HEK293 (cell line): ENCODE measurements around the gene GPI.
A peak's percentile ranks its signal among the peaks of the same experiment; 100 is the strongest.
"Not testable (repeated sequence)": the region's sequence is repeated elsewhere in the genome, so short reads cannot be mapped to it uniquely, and the experiment has no call there.

Experiments used
- CTCF ChIA-PET: fragments of 350-600 bp; formaldehyde crosslinking; extraction: SDS; loops from one replicate; lab custom pipeline; 2021; ENCODE audit warnings: antibody characterized with exemption; lab: Yijun Ruan, JAX
- POLR2A ChIA-PET: fragments of 300-600 bp; formaldehyde crosslinking; extraction: SDS; loops from one replicate; lab custom pipeline; 2020; ENCODE audit warnings: antibody characterized with exemption, inconsistent platforms; lab: Yijun Ruan, JAX
- H3K27ac ChIP-seq: fragments of 200-500 bp; sonication (Bioruptor generic); 2 replicates; pipeline ENCODE4 v1.5.1; 2014; ENCODE audit warnings: low read depth, low read length, control low read depth, inconsistent platforms; ENCODE audit errors: extremely low read depth
- H3K36me3 ChIP-seq, 2 experiments: fragments of 200-500 bp in 1 of 2; sonication (Bioruptor generic) in 1 of 2; 1 replicate in 1 of 2; 2 replicates in 1 of 2; pipeline ENCODE4 v1.5.1; 2014 to 2017; ENCODE audit warnings: inconsistent platforms in 2 of 2, low read length in 2 of 2; ENCODE audit not compliant: control insufficient read depth in 2 of 2, insufficient read depth in 1 of 2
- H3K4me1 ChIP-seq: fragments of 200-500 bp; sonication (Bioruptor generic); 2 replicates; pipeline ENCODE4 v1.5.1; 2014; ENCODE audit warnings: mild to moderate bottlenecking, low read length, inconsistent platforms; ENCODE audit not compliant: control insufficient read depth, insufficient read depth
- H3K4me3 ChIP-seq: 2 replicates; pipeline ENCODE4 v1.5.1; 2011; ENCODE audit warnings: low read depth, mild to moderate bottlenecking, control low read depth, low read length, moderate library complexity
- H3K9me3 ChIP-seq: fragments of 200-500 bp; sonication (Bioruptor generic); 2 replicates; pipeline ENCODE4 v1.5.1; 2014; ENCODE audit warnings: low read depth, low read length, inconsistent platforms; ENCODE audit not compliant: control insufficient read depth, insufficient read depth
- CTCF ChIP-seq: fragments of 450-650 bp; formaldehyde crosslinking; IDR thresholded peaks from 2 replicates; pipeline ENCODE4 v1.5.1; 2016; ENCODE audit warnings: missing biosample characterization, missing genetic modification characterization
- INSM2 ChIP-seq: fragments of 450-650 bp; formaldehyde crosslinking; IDR thresholded peaks from 2 replicates; pipeline ENCODE4 v1.5.1; 2016; ENCODE audit warnings: missing biosample characterization, missing genetic modification characterization
- KLF1 ChIP-seq: fragments of 450-650 bp; formaldehyde crosslinking; IDR thresholded peaks from 2 replicates; pipeline ENCODE4 v1.5.1; 2016; ENCODE audit warnings: missing biosample characterization, missing genetic modification characterization
- KLF8 ChIP-seq: fragments of 450-650 bp; formaldehyde crosslinking; IDR thresholded peaks from 2 replicates; pipeline ENCODE4 v1.5.1; 2016; ENCODE audit warnings: missing biosample characterization, missing genetic modification characterization
- PRDM10 ChIP-seq: fragments of 450-650 bp; formaldehyde crosslinking; IDR thresholded peaks from 2 replicates; pipeline ENCODE4 v1.5.1; 2016; ENCODE audit warnings: missing biosample characterization, missing genetic modification characterization
- REPIN1 ChIP-seq: fragments of 450-650 bp; formaldehyde crosslinking; IDR thresholded peaks from 2 replicates; pipeline ENCODE4 v1.5.1; 2017; ENCODE audit warnings: missing biosample characterization, missing genetic modification characterization, low read depth
- TCF7L2 ChIP-seq: IDR thresholded peaks from 2 replicates; pipeline ENCODE4 v1.6.1; 2011; ENCODE audit warnings: low read depth, mild to moderate bottlenecking, inconsistent platforms, low read length, moderate library complexity, borderline replicate concordance
- TRIM28 ChIP-seq: IDR thresholded peaks from 2 replicates; pipeline ENCODE4 v1.6.1; 2011; ENCODE audit warnings: low read length, control low read depth, borderline replicate concordance
- TSHZ1 ChIP-seq: fragments of 450-650 bp; formaldehyde crosslinking; IDR thresholded peaks from 2 replicates; pipeline ENCODE4 v1.5.1; 2016; ENCODE audit warnings: missing biosample characterization, missing genetic modification characterization, borderline replicate concordance
- ZBTB48 ChIP-seq: fragments of 450-650 bp; formaldehyde crosslinking; IDR thresholded peaks from 2 replicates; pipeline ENCODE4 v1.5.1; 2016; ENCODE audit warnings: missing biosample characterization, missing genetic modification characterization
- ZNF169 ChIP-seq: fragments of 450-650 bp; formaldehyde crosslinking; IDR thresholded peaks from 2 replicates; pipeline ENCODE4 v1.5.1; 2016; ENCODE audit warnings: missing biosample characterization, missing genetic modification characterization
- ZNF184 ChIP-seq: fragments of 450-650 bp; IDR thresholded peaks from 2 replicates; pipeline ENCODE4 v1.5.1; 2018; ENCODE audit warnings: missing biosample characterization, mild to moderate bottlenecking, missing genetic modification characterization
- ZNF214 ChIP-seq: fragments of 450-650 bp; formaldehyde crosslinking; IDR thresholded peaks from 2 replicates; pipeline ENCODE4 v1.5.1; 2017; ENCODE audit warnings: missing biosample characterization, mild to moderate bottlenecking, missing genetic modification characterization, borderline replicate concordance
- ZNF362 ChIP-seq: fragments of 450-650 bp; formaldehyde crosslinking; IDR thresholded peaks from 2 replicates; pipeline ENCODE4 v1.5.1; 2016; ENCODE audit warnings: missing biosample characterization, missing genetic modification characterization
- ZNF449 ChIP-seq: fragments of 450-650 bp; formaldehyde crosslinking; IDR thresholded peaks from 2 replicates; pipeline ENCODE4 v1.5.1; 2017; ENCODE audit warnings: missing biosample characterization, mild to moderate bottlenecking, missing genetic modification characterization, moderate library complexity
- ZNF670 ChIP-seq: fragments of 450-650 bp; formaldehyde crosslinking; IDR thresholded peaks from 2 replicates; pipeline ENCODE4 v1.5.1; 2016; ENCODE audit warnings: missing biosample characterization, missing genetic modification characterization, low read depth

Gene GPI

GRCh38 chr19:34400844-34401243 is 35.8 kb downstream of the GPI start:
- not testable (repeated sequence) for H3K4me3 ChIP-seq, H3K9me3 ChIP-seq, H3K4me1 ChIP-seq, H3K27ac ChIP-seq
- POLR2A ChIA-PET: interaction anchor here (0.7 to 1.3 kb wide), 4 partner anchors 22 to 1236 kb away, joined by 3 read pairs; partner anchors contain the start of gene UBA2
- peak; percentile 91 for TF ChIP-seq ZNF362 (tag by site-specific recombination)
- 0 out of 2 replicates have a peak, but pooled peaks have one; percentile 3 for TF ChIP-seq CTCF (tag by site-specific recombination)
- TF ChIP-seq KLF8 (tag by site-specific recombination): peak; percentile 39; the same call in 1 of the 2 replicates
- CTCF ChIA-PET: interaction anchor here (0.7 kb wide), 1 partner anchor 37 kb away, joined by 3 read pairs; no protein-coding TSS in a partner anchor
- H3K36me3 ChIP-seq: peaks cover 48 to 84% of the 10 kb centered on the region in 2 experiments

- ChIA-PET CTCF (no interaction called here), POLR2A (no interaction called here)
- H3K27ac ChIP-seq: peak overlapping the region; percentile 56; the same call in 1 of the 2 replicates
- H3K4me3 ChIP-seq: no peak overlapping the region
- no peaks in the 10 kb centered on the region; the same call in 1 of the 2 replicates for H3K9me3 ChIP-seq
- TF ChIP-seq KLF1 (tag by site-specific recombination) (peak; percentile 66), PRDM10 (tag by site-specific recombination) (peak; percentile 97), TCF7L2 (no peak), ZNF670 (tag by site-specific recombination) (no peak), ZBTB48 (tag by site-specific recombination) (no peak)
- H3K4me1 ChIP-seq: peaks cover 12% of the 10 kb centered on the region; the same call in 1 of the 2 replicates
- H3K36me3 ChIP-seq: peaks cover 39 to 84% of the 10 kb centered on the region in 2 experiments
Observed at GRCh38 chr19:34402074-34402600, 37.1 kb downstream of the GPI start.

GRCh38 chr19:34403784-34404108 is 38.8 kb downstream of the GPI start:
- peak overlapping the region; percentile 52 for H3K4me3 ChIP-seq
- CTCF ChIA-PET: interaction anchor here (0.7 to 1.0 kb wide), 2 partner anchors 27 to 150 kb away, joined by 3 to 4 read pairs; no protein-coding TSS in a partner anchor
- H3K27ac ChIP-seq: peak overlapping the region; percentile 89
- POLR2A ChIA-PET: interaction anchor here (0.6 to 1.8 kb wide), 4 partner anchors 24 to 44 kb away, joined by 3 to 7 read pairs (median 4); partner anchors contain the start of gene UBA2
- no peaks in the 10 kb centered on the region; the same call in 1 of the 2 replicates for H3K9me3 ChIP-seq
- peaks cover 40 to 85% of the 10 kb centered on the region in 2 experiments for H3K36me3 ChIP-seq
- H3K4me1 ChIP-seq: peaks cover 12% of the 10 kb centered on the region; the same call in 1 of the 2 replicates
- TF ChIP-seq ZNF670 (tag by site-specific recombination): no peak
- no peak for TF ChIP-seq INSM2 (tag by site-specific recombination)
- no peak for TF ChIP-seq ZNF169 (tag by site-specific recombination)
- TF ChIP-seq REPIN1 (tag by site-specific recombination): no peak
- TF ChIP-seq TSHZ1 (tag by site-specific recombination): no peak
- no peak for TF ChIP-seq TRIM28
- peak; percentile 68; the same call in 1 of the 2 replicates for TF ChIP-seq ZNF184 (tag by site-specific recombination)
- no peak for TF ChIP-seq ZNF214 (tag by site-specific recombination)
- TF ChIP-seq ZNF449 (tag by site-specific recombination): no peak; the same call in 1 of the 2 replicates
